ENCODE data around the gene SPEF2. TPM values are rescaled to one million over a fixed set of nuclear protein-coding genes. Genes with fewer than 3 reads are reported as not detected.

The SPEF2 gene
- total and polyA plus RNA-seq, 4 donors = 0.42 to 4.5 (median 2.1) TPM

- H3K27ac ChIP-seq (ENCODE audit: low read depth in 1 of 2, low read length in 2 of 2) = no peak overlapping the region
- no peaks in the 10 kb centered on the region for H3K27me3 ChIP-seq (ENCODE audit: control insufficient read depth in 4 of 4, insufficient read depth in 4 of 4, low read length in 3 of 4)
- H3K36me3 ChIP-seq (ENCODE audit: control insufficient read depth in 4 of 4, insufficient read depth in 3 of 4, low read depth in 1 of 4, low read length in 3 of 4) = no peaks in the 10 kb centered on the region
- 89% methylated on average over 1 of the region's 1 CpG for WGBS
- H3K9me3 ChIP-seq (ENCODE audit: control insufficient read depth in 4 of 4, low read length in 3 of 4) = no peaks in the 10 kb centered on the region
- H3K4me3 ChIP-seq (ENCODE audit: low read depth in 1 of 3, low read length in 3 of 3) = no peak overlapping the region
- no peak for DNase-seq (ENCODE audit: low spot score)
- no peak overlapping the region for H3K9ac ChIP-seq (ENCODE audit: low read depth in 1 of 2, low read length in 2 of 2)
- TF ChIP-seq ZBTB33 (IDR thresholded peaks at IDR 0.05) = no peak
- no peak for TF ChIP-seq CTCF (IDR thresholded peaks at IDR 0.05; ENCODE audit: low read depth, low read length, missing input control)
- TF ChIP-seq EGR1 (IDR thresholded peaks at IDR 0.05; ENCODE audit: low read depth in 2 of 2) = no peak
- no peak for TF ChIP-seq HNF4G (IDR thresholded peaks at IDR 0.05)
- TF ChIP-seq RXRA (IDR thresholded peaks at IDR 0.05) = no peak
- no peak for TF ChIP-seq JUND (IDR thresholded peaks at IDR 0.05)
- no peak for TF ChIP-seq GABPA (IDR thresholded peaks at IDR 0.05 in 1 of 2, conservative IDR thresholded peaks at IDR 0.05 in 1 of 2)
- no peak for TF ChIP-seq TAF1 (conservative IDR thresholded peaks at IDR 0.05)
- no peak for TF ChIP-seq YY1 (IDR thresholded peaks at IDR 0.05)
- no peak for TF ChIP-seq RAD21 (IDR thresholded peaks at IDR 0.05)
- no peak for TF ChIP-seq FOXA1 (IDR thresholded peaks at IDR 0.05)
- no peak for TF ChIP-seq FOXA2 (IDR thresholded peaks at IDR 0.05)
- no peak for TF ChIP-seq MAX (IDR thresholded peaks at IDR 0.05)
- TF ChIP-seq REST (IDR thresholded peaks at IDR 0.05) = no peak
- no peak for TF ChIP-seq NR2F2 (IDR thresholded peaks at IDR 0.05)
- no peaks in the 10 kb centered on the region for H3K4me1 ChIP-seq (ENCODE audit: control insufficient read depth in 4 of 4, insufficient read depth in 4 of 4, low read length in 3 of 4)
Observed at GRCh38 chr5:35813521-35813920, 195.9 kb downstream of the SPEF2 start.

- TF ChIP-seq RAD21 (IDR thresholded peaks at IDR 0.05) = peak in 1 of 2 donors; percentile 76
- peak; percentile 42 for TF ChIP-seq CTCF (IDR thresholded peaks at IDR 0.05; ENCODE audit: low read depth, low read length, missing input control)
- no peak for TF ChIP-seq FOXA2 (IDR thresholded peaks at IDR 0.05)
- TF ChIP-seq HNF4G (IDR thresholded peaks at IDR 0.05) = no peak
- no peak for TF ChIP-seq GABPA (IDR thresholded peaks at IDR 0.05 in 1 of 2, conservative IDR thresholded peaks at IDR 0.05 in 1 of 2)
- Histone ChIP-seq H3K4me3 (ENCODE audit: low read depth in 1 of 3, low read length in 3 of 3) (no peak overlapping the region), H3K9me3 (ENCODE audit: control insufficient read depth in 4 of 4, low read length in 3 of 4) (no peaks in the 10 kb centered on the region), H3K27ac (ENCODE audit: low read depth in 1 of 2, low read length in 2 of 2) (no peak overlapping the region), H3K9ac (ENCODE audit: low read depth in 1 of 2, low read length in 2 of 2) (no peak overlapping the region), H3K36me3 (ENCODE audit: control insufficient read depth in 4 of 4, insufficient read depth in 3 of 4, low read depth in 1 of 4, low read length in 3 of 4) (no peaks in the 10 kb centered on the region), H3K4me1 (ENCODE audit: control insufficient read depth in 4 of 4, insufficient read depth in 4 of 4, low read length in 3 of 4) (no peaks in the 10 kb centered on the region), H3K27me3 (ENCODE audit: control insufficient read depth in 4 of 4, insufficient read depth in 4 of 4, low read length in 3 of 4) (no peaks in the 10 kb centered on the region)
- WGBS = 89% methylated on average over 10 of the region's 10 CpGs
- no peak for DNase-seq (ENCODE audit: low spot score)
Observed at GRCh38 chr5:35815089-35815936, 197.7 kb downstream of the SPEF2 start.

Measured in liver (tissue), 9 donors.